Gastroesophageal sphincter (tissue), 4 donors: Measurements from ENCODE around the gene PTRH1. TPM values are rescaled to one million over a fixed set of nuclear protein-coding genes. Genes with fewer than 3 reads are reported as not detected.

Experiments used
- ATAC-seq: fragments of 150-250 bp; one replicate; pipeline ENCODE4 v1.9.1; 2016; ENCODE audit warnings: mild to moderate bottlenecking, moderate library complexity
- H3K27ac ChIP-seq, 4 donors: fragments of 200-600 bp; sonication (generic) in 3 of 4; 1 replicate in 3 of 4; 2 replicates in 1 of 4; pipeline ENCODE4 v1.5.1; 2016 to 2019
- H3K27me3 ChIP-seq: fragments of 200-600 bp; sonication (generic); one replicate; pipeline ENCODE4 v1.5.1; 2019
- H3K36me3 ChIP-seq, 2 donors: fragments of 200-600 bp; sonication (generic); one replicate each; pipeline ENCODE4 v1.5.1; 2019; ENCODE audit warnings: control low read depth in 1 of 2
- H3K4me1 ChIP-seq, 3 donors: fragments of 200-600 bp; sonication (generic); 1 replicate in 2 of 3; 2 replicates in 1 of 3; pipeline ENCODE4 v1.5.1; 2016 to 2019; ENCODE audit warnings: control low read depth in 2 of 3
- H3K4me3 ChIP-seq, 2 donors: fragments of 200-600 bp; sonication (generic); one replicate each; pipeline ENCODE4 v1.5.1; 2019; ENCODE audit warnings: mild to moderate bottlenecking in 1 of 2, moderate library complexity in 1 of 2
- H3K9me3 ChIP-seq, 3 donors: fragments of 200-600 bp; sonication (generic); one replicate each; pipeline ENCODE4 v1.5.1; 2017 to 2019; ENCODE audit warnings: control low read depth in 2 of 3
- EP300 ChIP-seq: sonication (generic); formaldehyde crosslinking; IDR thresholded peaks from one replicate; pipeline ENCODE4 v1.6.1; 2017; ENCODE audit warnings: antibody characterized with exemption, mild to moderate bottlenecking
- POLR2A ChIP-seq, 2 donors: fragments of 450-650 bp; IDR thresholded peaks; one replicate each; pipeline ENCODE4 v1.6.1; 2017; ENCODE audit warnings: antibody characterized with exemption in 2 of 2, mild to moderate bottlenecking in 2 of 2, moderate library complexity in 1 of 2
- POLR2AphosphoS5 ChIP-seq: sonication (generic); formaldehyde crosslinking; IDR thresholded peaks from one replicate; pipeline ENCODE4 v1.6.1; 2017; ENCODE audit warnings: antibody characterized with exemption
- WGBS, 2 donors: methylation state at CpG; one replicate each; pipeline ENCODE4 v1.1.5; 2018; ENCODE audit warnings: low coverage in 1 of 2; 5-methylcytosine and 5-hydroxymethylcytosine counted together
- total RNA-seq, 4 donors: library from RNA; depleted of rRNA; stranded (reverse); fragments of >200 nt; gene quantifications; one replicate each; pipeline ENCODE4 v1.1.0, GENCODE V29; 2016
- TF ChIP-seq, protein P1 (sequence below), 4 experiments: fragments of 200-600 bp in 2 of 4; fragments of 450-650 bp in 2 of 4; sonication (generic) in 1 of 4; IDR thresholded peaks; one replicate each; pipeline ENCODE4 v1.5.1; 2017 to 2019; ENCODE audit warnings: antibody characterized with exemption in 4 of 4, mild to moderate bottlenecking in 2 of 4, moderate library complexity in 2 of 4

The PTRH1 gene
- total RNA-seq, 4 donors from 2014 or later: 8.7 to 19.3 (median 16.8) TPM

DNA sequence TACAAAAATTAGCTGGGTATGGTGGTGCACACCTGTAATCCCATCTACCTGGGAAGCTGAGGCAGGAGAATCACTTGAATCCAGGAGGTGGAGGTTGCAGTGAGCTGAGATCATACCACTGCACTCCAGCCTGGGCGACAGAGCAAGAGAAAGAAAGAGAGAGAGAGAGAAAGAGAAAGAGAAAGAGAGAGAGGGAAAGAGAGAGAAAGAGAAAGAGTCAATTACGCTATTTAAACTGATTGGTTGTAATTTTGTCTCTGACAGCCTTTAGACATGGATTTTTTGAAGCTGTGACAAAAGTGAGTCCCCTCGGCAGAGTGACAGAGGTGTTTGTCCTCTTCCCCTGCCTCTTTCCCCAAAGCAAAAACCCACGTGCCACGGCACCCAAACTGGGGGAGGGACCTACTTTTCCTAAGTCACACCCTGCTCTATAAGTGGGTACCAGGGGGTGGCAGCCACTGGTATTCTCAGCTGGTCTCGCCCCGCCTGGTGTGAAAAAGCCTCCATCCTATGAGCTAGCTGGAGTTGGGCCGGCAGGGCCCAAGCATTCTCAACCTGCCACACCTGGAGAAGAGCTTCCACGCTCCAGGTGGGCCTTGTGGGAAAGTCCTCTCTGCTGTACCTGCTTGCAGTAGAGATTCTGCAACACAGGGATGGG is 12.0 kb downstream of the PTRH1 start:
- Histone ChIP-seq H3K27me3 (peaks cover 17% of the 10 kb centered on the region), H3K9me3 (no peaks in the 10 kb centered on the region), H3K27ac (no peak overlapping the region), H3K36me3 (no peaks in the 10 kb centered on the region), H3K4me3 (no peak overlapping the region), H3K4me1 (peaks cover 0 to 19% (median 3%) of the 10 kb centered on the region in 3 donors)
- no peak for ATAC-seq
- TF ChIP-seq EP300 (no peak), POLR2AphosphoS5 (no peak), POLR2A (IDR thresholded peaks at IDR 0.05) (no peak)
- TF ChIP-seq, protein P1, sequence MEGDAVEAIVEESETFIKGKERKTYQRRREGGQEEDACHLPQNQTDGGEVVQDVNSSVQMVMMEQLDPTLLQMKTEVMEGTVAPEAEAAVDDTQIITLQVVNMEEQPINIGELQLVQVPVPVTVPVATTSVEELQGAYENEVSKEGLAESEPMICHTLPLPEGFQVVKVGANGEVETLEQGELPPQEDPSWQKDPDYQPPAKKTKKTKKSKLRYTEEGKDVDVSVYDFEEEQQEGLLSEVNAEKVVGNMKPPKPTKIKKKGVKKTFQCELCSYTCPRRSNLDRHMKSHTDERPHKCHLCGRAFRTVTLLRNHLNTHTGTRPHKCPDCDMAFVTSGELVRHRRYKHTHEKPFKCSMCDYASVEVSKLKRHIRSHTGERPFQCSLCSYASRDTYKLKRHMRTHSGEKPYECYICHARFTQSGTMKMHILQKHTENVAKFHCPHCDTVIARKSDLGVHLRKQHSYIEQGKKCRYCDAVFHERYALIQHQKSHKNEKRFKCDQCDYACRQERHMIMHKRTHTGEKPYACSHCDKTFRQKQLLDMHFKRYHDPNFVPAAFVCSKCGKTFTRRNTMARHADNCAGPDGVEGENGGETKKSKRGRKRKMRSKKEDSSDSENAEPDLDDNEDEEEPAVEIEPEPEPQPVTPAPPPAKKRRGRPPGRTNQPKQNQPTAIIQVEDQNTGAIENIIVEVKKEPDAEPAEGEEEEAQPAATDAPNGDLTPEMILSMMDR (IDR thresholded peaks at IDR 0.05): no peak
- WGBS, 2 donors: 30 to 77% methylated on average over 2 to 6 of the region's 9 CpGs

GRCh38 chr9:127700594-127701255 is 14.7 kb downstream of the PTRH1 start:
- Histone ChIP-seq H3K27ac (no peak overlapping the region), H3K4me3 (no peak overlapping the region), H3K9me3 (no peaks in the 10 kb centered on the region), H3K27me3 (peaks cover 17% of the 10 kb centered on the region), H3K4me1 (peaks cover 0 to 21% (median 3%) of the 10 kb centered on the region in 3 donors), H3K36me3 (no peaks in the 10 kb centered on the region)
- WGBS, 2 donors: 70 to 80% methylated on average over 3 to 5 of the region's 5 CpGs
- TF ChIP-seq, protein P1 (IDR thresholded peaks at IDR 0.05): no peak
- TF ChIP-seq POLR2AphosphoS5 (no peak), POLR2A (IDR thresholded peaks at IDR 0.05) (no peak), EP300 (no peak)
- ATAC-seq: no peak

- H3K4me1 ChIP-seq: peaks cover 0 to 21% (median 3%) of the 10 kb centered on the region in 3 donors
- H3K9me3 ChIP-seq: no peaks in the 10 kb centered on the region
- H3K36me3 ChIP-seq: no peaks in the 10 kb centered on the region
- no peak overlapping the region for H3K4me3 ChIP-seq
- peak overlapping the region in 2 of 4 donors; percentile 86 to 87 for H3K27ac ChIP-seq
- no peak for ATAC-seq
- H3K27me3 ChIP-seq: peaks cover 16% of the 10 kb centered on the region
- TF ChIP-seq POLR2A (IDR thresholded peaks at IDR 0.05) (no peak), POLR2AphosphoS5 (no peak), EP300 (no peak)
- 85 to 100% methylated on average over 2 of the region's 2 CpGs for WGBS, 2 donors
Observed at GRCh38 chr9:127700140-127700539, 15.3 kb downstream of the PTRH1 start.

- peak; percentile 99 for ATAC-seq
- 0 to 8% methylated on average over 2 to 21 of the region's 41 CpGs for WGBS, 2 donors
- H3K27ac ChIP-seq: peak overlapping the region; percentile 42 to 90 (median 86)
- peaks cover 0 to 7% of the 10 kb centered on the region in 2 donors for H3K36me3 ChIP-seq
- H3K27me3 ChIP-seq: peaks cover 6% of the 10 kb centered on the region
- peaks cover 0 to 21% (median 3%) of the 10 kb centered on the region in 3 donors for H3K4me1 ChIP-seq
- H3K4me3 ChIP-seq: peak overlapping the region in 1 of 2 donors; percentile 38
- H3K9me3 ChIP-seq: no peaks in the 10 kb centered on the region
- TF ChIP-seq, protein P1 (IDR thresholded peaks at IDR 0.05): peak in 3 of 4 experiments; percentile 35 to 61 (median 43)
- TF ChIP-seq EP300: no peak
- peak; percentile 45 to 49 for TF ChIP-seq POLR2A (IDR thresholded peaks at IDR 0.05)
- peak; percentile 61 for TF ChIP-seq POLR2AphosphoS5
Observed at GRCh38 chr9:127698985-127699670, 16.3 kb downstream of the PTRH1 start.

GRCh38 chr9:127698386-127698785 is 17.1 kb downstream of the PTRH1 start:
- H3K36me3 ChIP-seq: peaks cover 0 to 15% of the 10 kb centered on the region in 2 donors
- H3K27ac ChIP-seq: peak overlapping the region in 2 of 4 donors; percentile 86 to 87
- H3K4me3 ChIP-seq: no peak overlapping the region
- H3K4me1 ChIP-seq: peaks cover 0 to 21% (median 3%) of the 10 kb centered on the region in 3 donors
- no peaks in the 10 kb centered on the region for H3K9me3 ChIP-seq
- WGBS, 2 donors: 91 to 94% methylated on average over 5 of the region's 5 CpGs
- H3K27me3 ChIP-seq: peaks cover under 1% of the 10 kb centered on the region
- no peak for ATAC-seq
- TF ChIP-seq POLR2AphosphoS5 (no peak), POLR2A (IDR thresholded peaks at IDR 0.05) (no peak), EP300 (no peak)
- TF ChIP-seq, protein P1 (IDR thresholded peaks at IDR 0.05): no peak
